BE2C (cell line): ENCODE data around the gene FBXW8.

Source experiments
- DNase-seq: peaks from one replicate; pipeline ENCODE4 v3.0.0-alpha.2; 2020
- H3K27me3 ChIP-seq: fragments of 250-450 bp; sonication (Bioruptor Pico); 2 replicates; pipeline ENCODE4 v1.5.1; 2020; ENCODE audit warnings: mild to moderate bottlenecking
- H3K36me3 ChIP-seq: fragments of 250-450 bp; sonication (Bioruptor Pico); 2 replicates; pipeline ENCODE4 v1.5.1; 2020; ENCODE audit warnings: mild to moderate bottlenecking
- H3K4me1 ChIP-seq: fragments of 250-450 bp; sonication (Bioruptor Pico); 2 replicates; pipeline ENCODE4 v1.5.1; 2020
- H3K4me3 ChIP-seq: 2 replicates; pipeline ENCODE4 v1.5.1; 2011; ENCODE audit warnings: low read depth, low read length
- H3K9me3 ChIP-seq: fragments of 250-450 bp; sonication (Bioruptor Pico); 2 replicates; pipeline ENCODE4 v1.5.1; 2020
- TF ChIP-seq, protein P1 (sequence below): IDR thresholded peaks from 2 replicates; pipeline ENCODE4 v1.5.1; 2012; ENCODE audit warnings: mild to moderate bottlenecking, low read depth, low read length

The FBXW8 gene

DNA sequence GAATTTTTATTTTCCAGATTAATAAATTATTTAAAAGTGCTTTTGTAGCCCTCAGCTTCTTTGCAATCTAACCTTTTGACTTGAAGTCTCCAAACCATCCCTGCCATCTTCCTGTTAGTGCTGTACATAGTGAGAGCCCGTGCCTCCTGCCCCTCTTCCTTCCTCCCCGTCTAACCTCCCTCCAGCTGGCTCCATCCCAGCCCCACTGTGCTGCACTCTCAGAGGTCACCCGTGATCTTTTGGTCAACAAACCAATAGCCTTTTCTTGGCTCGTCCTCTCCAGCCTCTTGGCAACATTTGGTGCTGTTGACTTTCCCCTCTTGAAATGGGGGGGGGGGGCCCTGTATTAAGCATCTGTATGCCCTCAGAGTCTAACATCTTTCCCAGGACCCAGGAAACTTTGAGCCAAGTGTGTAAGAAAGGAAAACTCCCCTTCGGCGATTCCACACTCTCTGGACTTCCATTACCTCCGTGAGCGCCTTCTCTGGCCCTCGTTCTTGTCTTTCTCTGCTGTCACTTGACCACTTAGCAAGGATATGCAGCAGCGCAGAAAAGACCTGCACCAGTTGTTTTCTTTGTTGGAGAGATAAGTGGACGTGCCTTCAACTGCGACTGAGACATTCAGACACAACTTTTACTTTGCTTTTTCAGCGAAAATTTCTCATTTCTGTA lies 44.1 kb downstream of the FBXW8 start:
- no peak for DNase-seq
- H3K4me1 ChIP-seq: peaks cover 46% of the 10 kb centered on the region
- TF ChIP-seq, protein P1, sequence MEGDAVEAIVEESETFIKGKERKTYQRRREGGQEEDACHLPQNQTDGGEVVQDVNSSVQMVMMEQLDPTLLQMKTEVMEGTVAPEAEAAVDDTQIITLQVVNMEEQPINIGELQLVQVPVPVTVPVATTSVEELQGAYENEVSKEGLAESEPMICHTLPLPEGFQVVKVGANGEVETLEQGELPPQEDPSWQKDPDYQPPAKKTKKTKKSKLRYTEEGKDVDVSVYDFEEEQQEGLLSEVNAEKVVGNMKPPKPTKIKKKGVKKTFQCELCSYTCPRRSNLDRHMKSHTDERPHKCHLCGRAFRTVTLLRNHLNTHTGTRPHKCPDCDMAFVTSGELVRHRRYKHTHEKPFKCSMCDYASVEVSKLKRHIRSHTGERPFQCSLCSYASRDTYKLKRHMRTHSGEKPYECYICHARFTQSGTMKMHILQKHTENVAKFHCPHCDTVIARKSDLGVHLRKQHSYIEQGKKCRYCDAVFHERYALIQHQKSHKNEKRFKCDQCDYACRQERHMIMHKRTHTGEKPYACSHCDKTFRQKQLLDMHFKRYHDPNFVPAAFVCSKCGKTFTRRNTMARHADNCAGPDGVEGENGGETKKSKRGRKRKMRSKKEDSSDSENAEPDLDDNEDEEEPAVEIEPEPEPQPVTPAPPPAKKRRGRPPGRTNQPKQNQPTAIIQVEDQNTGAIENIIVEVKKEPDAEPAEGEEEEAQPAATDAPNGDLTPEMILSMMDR: no peak

DNA sequence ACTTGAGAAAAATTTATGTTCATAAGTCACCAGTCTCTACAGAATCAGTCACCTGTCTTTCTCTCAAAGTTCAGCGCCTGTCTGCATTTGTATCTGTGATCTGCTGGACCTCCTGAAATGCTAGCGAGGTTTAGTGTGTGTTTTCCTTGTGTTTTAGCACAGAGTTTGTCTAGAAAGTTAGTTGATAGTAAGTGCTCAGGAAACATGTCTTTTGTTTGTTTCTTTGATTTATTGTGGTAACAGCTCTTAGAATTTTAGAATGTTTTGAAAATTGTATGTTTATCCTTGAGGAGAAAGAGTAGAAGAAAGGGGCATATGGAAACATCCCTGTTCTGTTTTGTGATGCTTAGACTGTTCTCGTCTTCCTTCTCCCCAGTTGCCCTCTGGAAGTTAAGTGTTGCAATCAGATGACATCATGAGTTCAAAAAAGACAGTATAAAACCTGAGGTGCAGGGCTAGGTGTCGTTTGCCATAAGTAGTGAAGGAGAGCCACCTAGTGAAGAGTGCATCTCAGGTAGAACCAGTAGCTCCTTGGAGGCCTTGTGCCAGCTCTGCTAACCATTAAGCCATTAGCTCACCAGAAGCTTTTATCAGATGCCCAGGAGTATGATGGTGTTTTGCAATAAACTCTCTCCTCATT lies 44.8 kb downstream of the FBXW8 start:
- TF ChIP-seq, protein P1: no peak
- DNase-seq: no peak
- Histone ChIP-seq H3K4me3 (no peak overlapping the region), H3K9me3 (no peaks in the 10 kb centered on the region), H3K4me1 (peaks cover 44% of the 10 kb centered on the region), H3K27me3 (no peaks in the 10 kb centered on the region), H3K36me3 (peaks cover 5% of the 10 kb centered on the region)

More for the DNA sequence above, 44.1 kb downstream of the FBXW8 start:
- Histone ChIP-seq H3K4me3 (no peak overlapping the region), H3K36me3 (peaks cover 7% of the 10 kb centered on the region), H3K27me3 (no peaks in the 10 kb centered on the region), H3K9me3 (no peaks in the 10 kb centered on the region)

- no peaks in the 10 kb centered on the region for H3K9me3 ChIP-seq
- no peaks in the 10 kb centered on the region for H3K27me3 ChIP-seq
- H3K4me1 ChIP-seq: peaks cover 61% of the 10 kb centered on the region
- no peak for DNase-seq
- no peaks in the 10 kb centered on the region; the same call in none of the 2 replicates for H3K36me3 ChIP-seq
- TF ChIP-seq, protein P1: no peak
- H3K4me3 ChIP-seq: no peak overlapping the region
These were observed 47.9 kb downstream of the FBXW8 start for GRCh38 chr12:116958402-116959197.

GRCh38 chr12:116959198-116959460 lies 48.4 kb downstream of the FBXW8 start:
- TF ChIP-seq, protein P1: no peak
- no peaks in the 10 kb centered on the region for H3K9me3 ChIP-seq
- no peak for DNase-seq
- no peak overlapping the region for H3K4me3 ChIP-seq
- H3K36me3 ChIP-seq: no peaks in the 10 kb centered on the region; the same call in none of the 2 replicates
- no peaks in the 10 kb centered on the region for H3K27me3 ChIP-seq
- H3K4me1 ChIP-seq: peaks cover 63% of the 10 kb centered on the region

DNA sequence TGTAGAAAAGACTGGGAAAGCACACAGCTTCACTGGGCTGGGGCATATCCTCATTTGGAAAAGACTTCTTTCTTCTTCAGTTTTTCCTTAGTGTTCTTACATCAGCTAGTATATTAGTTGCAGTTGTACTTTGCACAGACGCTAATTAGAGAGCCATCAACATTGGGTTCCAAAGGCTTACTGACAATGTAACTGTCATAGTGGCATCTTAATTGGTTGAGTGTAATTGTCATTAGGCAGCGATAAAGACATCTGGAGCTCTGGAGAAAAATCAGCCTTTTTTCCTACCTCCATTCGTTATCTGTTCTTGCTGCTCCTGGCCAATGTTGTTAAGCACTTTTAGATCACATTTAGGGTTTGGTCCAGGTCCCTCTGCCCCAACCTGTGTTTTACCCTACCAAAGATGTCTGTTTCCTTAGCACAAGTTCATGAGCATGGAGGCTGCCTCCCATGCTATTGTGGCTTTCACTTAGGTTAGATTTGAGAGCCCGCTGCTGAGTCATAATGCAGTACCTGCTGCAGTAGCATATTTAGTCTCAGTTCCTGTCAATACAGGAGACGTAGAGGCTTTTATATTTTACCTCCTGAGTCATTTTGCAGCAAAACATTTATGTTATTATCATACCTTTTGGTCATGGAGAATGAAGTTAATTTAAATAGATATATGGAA lies 49.2 kb downstream of the FBXW8 start:
- Histone ChIP-seq H3K36me3 (no peaks in the 10 kb centered on the region; the same call in none of the 2 replicates), H3K27me3 (no peaks in the 10 kb centered on the region), H3K4me3 (no peak overlapping the region), H3K9me3 (no peaks in the 10 kb centered on the region), H3K4me1 (peaks cover 68% of the 10 kb centered on the region)
- TF ChIP-seq, protein P1: no peak
- peak; percentile 61 for DNase-seq
